HepG2 (cell line): ENCODE measurements around the gene SLC35A3. TPM values are rescaled to one million over a fixed set of nuclear protein-coding genes. Genes with fewer than 3 reads are reported as not detected.

Experiments used
- AFF4 ChIP-seq: sonication (generic); formaldehyde crosslinking; IDR thresholded peaks from 2 replicates; pipeline ENCODE4 v1.4.0; 2020; ENCODE audit warnings: missing genetic modification reagents
- ATF7 ChIP-seq, 2 experiments: fragments of 450-650 bp in 1 of 2; sonication (generic) in 1 of 2; formaldehyde crosslinking in 1 of 2; IDR thresholded peaks; 2 replicates each; pipeline versions ENCODE4 v1.4.0 to v1.6.1; 2016 to 2020; ENCODE audit warnings: antibody characterized with exemption in 1 of 2, mild to moderate bottlenecking in 1 of 2, missing genetic modification reagents in 1 of 2
- FOXJ3 ChIP-seq: sonication (generic); formaldehyde crosslinking; IDR thresholded peaks from 2 replicates; pipeline ENCODE4 v1.4.0; 2020; ENCODE audit warnings: missing genetic modification reagents, mild to moderate bottlenecking, borderline replicate concordance
- HES4 ChIP-seq: sonication (generic); formaldehyde crosslinking; IDR thresholded peaks from 2 replicates; pipeline ENCODE4 v1.9.0; 2021; ENCODE audit warnings: mild to moderate bottlenecking, missing genetic modification reagents, borderline replicate concordance
- HNRNPK ChIP-seq: fragments of 200-400 bp; formaldehyde crosslinking; IDR thresholded peaks from 2 replicates; pipeline ENCODE4 v1.6.1; 2018; ENCODE audit warnings: low read length, low read depth, moderate library complexity, mild to moderate bottlenecking; ENCODE audit not compliant: poor library complexity, severe bottlenecking
- MXD4 ChIP-seq: IDR thresholded peaks from 2 replicates; pipeline ENCODE4 v1.6.1; 2016; ENCODE audit warnings: mild to moderate bottlenecking, missing biosample characterization, missing genetic modification reagents
- NFIB ChIP-seq: sonication (generic); formaldehyde crosslinking; IDR thresholded peaks from 2 replicates; pipeline ENCODE4 v1.9.0; 2021; ENCODE audit warnings: missing genetic modification reagents, mild to moderate bottlenecking, borderline replicate concordance
- NFRKB ChIP-seq: fragments of 450-650 bp; IDR thresholded peaks from 2 replicates; pipeline ENCODE4 v1.6.1; 2017
- NKX3-1 ChIP-seq: sonication (generic); formaldehyde crosslinking; IDR thresholded peaks from 2 replicates; pipeline ENCODE4 v1.5.0; 2020; ENCODE audit warnings: missing genetic modification reagents
- PRPF4 ChIP-seq: fragments of 200-400 bp; formaldehyde crosslinking; IDR thresholded peaks from 2 replicates; pipeline ENCODE4 v1.6.1; 2016; ENCODE audit warnings: low read length, low read depth; ENCODE audit not compliant: poor library complexity, severe bottlenecking
- RBM39 ChIP-seq: fragments of 200-400 bp; formaldehyde crosslinking; IDR thresholded peaks from one replicate; pipeline ENCODE4 v1.6.1; 2018; ENCODE audit warnings: antibody characterized with exemption, mild to moderate bottlenecking, low read depth, low read length; ENCODE audit not compliant: poor library complexity, severe bottlenecking
- RXRB ChIP-seq: IDR thresholded peaks from 2 replicates; pipeline ENCODE4 v1.6.1; 2016; ENCODE audit warnings: borderline replicate concordance, missing genetic modification reagents, missing compliant biosample characterization
- SP140L ChIP-seq: sonication (generic); formaldehyde crosslinking; IDR thresholded peaks from 2 replicates; pipeline ENCODE4 v1.4.0; 2020; ENCODE audit warnings: missing genetic modification reagents, borderline replicate concordance
- SP4 ChIP-seq: sonication (generic); formaldehyde crosslinking; IDR thresholded peaks from 2 replicates; pipeline ENCODE4 v1.8.1; 2023; ENCODE audit warnings: mild to moderate bottlenecking, missing genetic modification reagents
- TEAD3 ChIP-seq: optimal IDR thresholded peaks from 2 replicates; pipeline ENCODE3; 2016; ENCODE audit warnings: borderline replicate concordance
- ZNF121 ChIP-seq: sonication (generic); formaldehyde crosslinking; IDR thresholded peaks from 2 replicates; pipeline ENCODE4 v1.5.0; 2020; ENCODE audit warnings: mild to moderate bottlenecking, missing genetic modification reagents
- ZNF350 ChIP-seq: sonication (generic); formaldehyde crosslinking; IDR thresholded peaks from 2 replicates; pipeline ENCODE4 v1.4.0; 2020; ENCODE audit warnings: mild to moderate bottlenecking, low read depth, missing genetic modification reagents, borderline replicate concordance
- ZNF44 ChIP-seq: sonication (generic); formaldehyde crosslinking; IDR thresholded peaks from 2 replicates; pipeline ENCODE4 v1.5.1; 2020; ENCODE audit warnings: mild to moderate bottlenecking, missing genetic modification reagents
- ZNF672 ChIP-seq: sonication (generic); formaldehyde crosslinking; IDR thresholded peaks from 2 replicates; pipeline ENCODE4 v1.8.1; 2022; ENCODE audit warnings: missing genetic modification reagents
- ZNF878 ChIP-seq: sonication (generic); formaldehyde crosslinking; IDR thresholded peaks from 2 replicates; pipeline ENCODE4 v1.8.1; 2023; ENCODE audit warnings: mild to moderate bottlenecking, missing genetic modification reagents, moderate library complexity
- ZNF883 ChIP-seq: sonication (generic); formaldehyde crosslinking; IDR thresholded peaks from 2 replicates; pipeline ENCODE4 v1.5.1; 2020; ENCODE audit warnings: mild to moderate bottlenecking, missing genetic modification reagents; ENCODE audit errors: not compliant biosample characterization
- polyA plus RNA-seq, 8 experiments: library from polyadenylated mRNA; depleted of rRNA in 3 of 8; stranded (reverse) in 7 of 8; unstranded in 1 of 8; fragments of >200 nt; fragmentation: Illumina TruSeq in 4 of 8; extraction: Trizol in 4 of 8; gene quantifications; 2 replicates each; pipeline versions ENCODE4 v1.2.1 to v1.2.3, GENCODE V29; 2011 to 2016; ENCODE audit warnings: low read depth in 4 of 8, missing spikeins in 1 of 8, mixed read lengths in 1 of 8; ENCODE audit not compliant: insufficient read depth in 1 of 8
- total RNA-seq, 5 experiments: library from RNA; depleted of rRNA; stranded (reverse); fragments of >200 nt; fragmentation: Illumina TruSeq; extraction: Trizol; gene quantifications; 2 replicates each; pipeline ENCODE4 v1.2.3, GENCODE V29; 2016; ENCODE audit warnings: low read depth in 1 of 5
- TF ChIP-seq, protein P1 (sequence below): sonication (generic); formaldehyde crosslinking; IDR thresholded peaks from 2 replicates; pipeline ENCODE4 v1.9.0; 2021; ENCODE audit warnings: missing genetic modification reagents, mild to moderate bottlenecking, borderline replicate concordance
- TF ChIP-seq, protein P2 (sequence below): sonication (generic); formaldehyde crosslinking; IDR thresholded peaks from 2 replicates; pipeline ENCODE4 v1.8.0; 2022; ENCODE audit warnings: missing genetic modification reagents, mild to moderate bottlenecking, borderline replicate concordance

SLC35A3 gene
- total and polyA plus RNA-seq, 2 of the 13 experiments (the other 11 are each of a cell fraction or from before 2014, with no cell fraction given), result 11.2 to 24.9 TPM

DNA sequence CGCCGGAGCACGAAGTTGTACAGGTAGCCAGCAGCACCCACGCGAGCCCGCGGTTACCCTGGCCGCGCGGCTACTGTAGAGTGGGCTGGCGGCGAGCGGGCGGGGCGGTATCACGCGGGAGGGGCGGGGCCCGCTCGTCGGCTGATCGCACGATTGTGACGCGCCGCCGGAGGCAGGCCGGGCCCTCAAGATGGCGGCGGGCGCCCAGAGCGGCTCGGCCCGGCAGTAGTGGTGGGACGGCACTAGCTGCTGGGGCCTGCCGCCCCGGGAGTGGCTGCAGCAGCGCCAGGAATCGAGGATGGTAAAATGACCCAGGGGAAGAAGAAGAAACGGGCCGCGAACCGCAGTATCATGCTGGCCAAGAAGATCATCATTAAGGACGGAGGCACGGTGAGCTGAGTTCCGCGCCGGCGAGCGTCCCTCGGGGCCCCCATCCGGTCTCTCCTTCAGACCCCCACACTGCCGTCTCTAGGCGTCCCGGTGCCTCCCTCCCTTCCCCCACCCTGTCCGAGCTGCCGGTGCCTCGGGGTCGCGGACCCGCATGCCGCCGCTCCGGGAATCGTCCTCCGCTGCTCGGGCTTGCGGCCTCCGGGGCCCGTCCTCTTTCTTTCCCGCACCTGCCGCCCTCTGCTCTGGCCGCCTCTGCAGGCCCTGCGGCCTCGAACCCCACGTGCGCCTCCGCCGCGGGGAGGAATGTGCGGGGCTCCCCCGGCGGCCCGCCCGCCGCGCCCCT, 68.3 kb downstream of the SLC35A3 start (continued):
- TF ChIP-seq HNRNPK (peak; percentile 61), NFIB (CRISPR knock-in tag) (no peak), RBM39 (no peak), ZNF44 (CRISPR knock-in tag) (no peak; the same call in 1 of the 2 replicates), ZNF878 (peak; percentile 87; the same call in 1 of the 2 replicates), PRPF4 (no peak), ZNF350 (peak; percentile 58; the same call in 1 of the 2 replicates), SP140L (CRISPR knock-in tag) (0 out of 2 replicates have a peak, but pooled peaks have one; percentile 7), MXD4 (CRISPR knock-in tag) (no peak; the same call in 1 of the 2 replicates), NKX3-1 (CRISPR knock-in tag) (0 out of 2 replicates have a peak, but pooled peaks have one; percentile 26), RXRB (CRISPR knock-in tag) (peak; percentile 34; the same call in 1 of the 2 replicates), ZNF883 (CRISPR knock-in tag) (peak; percentile 89), ZNF121 (no peak), AFF4 (CRISPR knock-in tag) (peak; percentile 54; the same call in 1 of the 2 replicates), FOXJ3 (CRISPR knock-in tag) (no peak), HES4 (no peak), ATF7 (IDR thresholded peaks at IDR 0.05) (no peak), ATF7 (CRISPR knock-in tag; IDR thresholded peaks at IDR 0.05) (no peak), SP4 (CRISPR knock-in tag) (peak; percentile 83), ZNF672 (CRISPR knock-in tag) (0 out of 2 replicates have a peak, but pooled peaks have one; percentile 12), NFRKB (peak; percentile 52; the same call in 1 of the 2 replicates), TEAD3 (CRISPR knock-in tag) (peak; percentile 33)
- TF ChIP-seq, protein P1, sequence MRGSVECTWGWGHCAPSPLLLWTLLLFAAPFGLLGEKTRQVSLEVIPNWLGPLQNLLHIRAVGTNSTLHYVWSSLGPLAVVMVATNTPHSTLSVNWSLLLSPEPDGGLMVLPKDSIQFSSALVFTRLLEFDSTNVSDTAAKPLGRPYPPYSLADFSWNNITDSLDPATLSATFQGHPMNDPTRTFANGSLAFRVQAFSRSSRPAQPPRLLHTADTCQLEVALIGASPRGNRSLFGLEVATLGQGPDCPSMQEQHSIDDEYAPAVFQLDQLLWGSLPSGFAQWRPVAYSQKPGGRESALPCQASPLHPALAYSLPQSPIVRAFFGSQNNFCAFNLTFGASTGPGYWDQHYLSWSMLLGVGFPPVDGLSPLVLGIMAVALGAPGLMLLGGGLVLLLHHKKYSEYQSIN, result peak; percentile 49; the same call in 1 of the 2 replicates
- TF ChIP-seq, protein P2, sequence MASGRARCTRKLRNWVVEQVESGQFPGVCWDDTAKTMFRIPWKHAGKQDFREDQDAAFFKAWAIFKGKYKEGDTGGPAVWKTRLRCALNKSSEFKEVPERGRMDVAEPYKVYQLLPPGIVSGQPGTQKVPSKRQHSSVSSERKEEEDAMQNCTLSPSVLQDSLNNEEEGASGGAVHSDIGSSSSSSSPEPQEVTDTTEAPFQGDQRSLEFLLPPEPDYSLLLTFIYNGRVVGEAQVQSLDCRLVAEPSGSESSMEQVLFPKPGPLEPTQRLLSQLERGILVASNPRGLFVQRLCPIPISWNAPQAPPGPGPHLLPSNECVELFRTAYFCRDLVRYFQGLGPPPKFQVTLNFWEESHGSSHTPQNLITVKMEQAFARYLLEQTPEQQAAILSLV (CRISPR knock-in tag), result peak; percentile 87; the same call in 1 of the 2 replicates
